ENCODE data around the gene SFXN1. TPM values are rescaled to one million over a fixed set of nuclear protein-coding genes. Genes with fewer than 3 reads are reported as not detected.

Gene SFXN1
- total RNA-seq, 1 donor from 2014 or later = 54.1 TPM

- no peak for DNase-seq (ENCODE audit: extremely low read depth, low read depth, low spot score)
These were observed 60.2 kb downstream of the SFXN1 start for GRCh38 chr5:175538576-175538975.

GRCh38 chr5:175539936-175540335 is 61.6 kb downstream of the SFXN1 start:
- no peak for DNase-seq (ENCODE audit: extremely low read depth, low read depth, low spot score)

GRCh38 chr5:175541264-175541663 is 62.9 kb downstream of the SFXN1 start:
- DNase-seq (ENCODE audit: extremely low read depth, low read depth, low spot score) = no peak

GRCh38 chr5:175542232-175542965 is 64.0 kb downstream of the SFXN1 start:
- no peak for DNase-seq (ENCODE audit: extremely low read depth, low read depth, low spot score)

GRCh38 chr5:175542966-175543235 is 64.5 kb downstream of the SFXN1 start:
- no peak for DNase-seq (ENCODE audit: extremely low read depth, low read depth, low spot score)

- DNase-seq (ENCODE audit: extremely low read depth, low read depth, low spot score) = no peak
These were observed 65.8 kb downstream of the SFXN1 start for GRCh38 chr5:175544108-175544511.

GRCh38 chr5:175544586-175544985 is 66.2 kb downstream of the SFXN1 start:
- no peak for DNase-seq (ENCODE audit: extremely low read depth, low read depth, low spot score)

GRCh38 chr5:175547842-175548241 is 69.5 kb downstream of the SFXN1 start:
- no peak for DNase-seq (ENCODE audit: extremely low read depth, low read depth, low spot score)

GRCh38 chr5:175548626-175549311 is 70.4 kb downstream of the SFXN1 start:
- DNase-seq (ENCODE audit: extremely low read depth, low read depth, low spot score) = no peak

GRCh38 chr5:175550055-175550805 is 71.9 kb downstream of the SFXN1 start:
- no peak for DNase-seq (ENCODE audit: extremely low read depth, low read depth, low spot score)

- DNase-seq (ENCODE audit: extremely low read depth, low read depth, low spot score) = no peak
These were observed 72.9 kb downstream of the SFXN1 start for GRCh38 chr5:175551266-175551665.

GRCh38 chr5:175554296-175554695 is 75.9 kb downstream of the SFXN1 start:
- no peak for DNase-seq (ENCODE audit: extremely low read depth, low read depth, low spot score)

GRCh38 chr5:175555168-175555785 is 76.9 kb downstream of the SFXN1 start:
- DNase-seq (ENCODE audit: extremely low read depth, low read depth, low spot score) = no peak

- no peak for DNase-seq (ENCODE audit: extremely low read depth, low read depth, low spot score)
These were observed 78.4 kb downstream of the SFXN1 start for GRCh38 chr5:175556794-175557193.

GRCh38 chr5:175557778-175558177 is 79.4 kb downstream of the SFXN1 start:
- no peak for DNase-seq (ENCODE audit: extremely low read depth, low read depth, low spot score)

- no peak for DNase-seq (ENCODE audit: extremely low read depth, low read depth, low spot score)
These were observed 80.6 kb downstream of the SFXN1 start for GRCh38 chr5:175558801-175559480.

- no peak for DNase-seq (ENCODE audit: extremely low read depth, low read depth, low spot score)
These were observed 81.7 kb downstream of the SFXN1 start for GRCh38 chr5:175560011-175560410.

GRCh38 chr5:175561085-175561484 is 82.7 kb downstream of the SFXN1 start:
- DNase-seq (ENCODE audit: extremely low read depth, low read depth, low spot score) = no peak

GRCh38 chr5:175564716-175565115 is 86.4 kb downstream of the SFXN1 start:
- no peak for DNase-seq (ENCODE audit: extremely low read depth, low read depth, low spot score)

GRCh38 chr5:175566697-175567096 is 88.3 kb downstream of the SFXN1 start:
- no peak for DNase-seq (ENCODE audit: extremely low read depth, low read depth, low spot score)

GRCh38 chr5:175567954-175568353 is 89.6 kb downstream of the SFXN1 start:
- no peak for DNase-seq (ENCODE audit: extremely low read depth, low read depth, low spot score)
